Immature natural killer cell (primary cell): ENCODE results near the gene C1orf174. TPM values are rescaled to one million over a fixed set of nuclear protein-coding genes. Genes with fewer than 3 reads are reported as not detected.
"Not testable (repeated sequence)": the region's sequence is repeated elsewhere in the genome, so short reads cannot be mapped to it uniquely, and the experiment has no call there.

Experiments
- DNase-seq, 3 donors: peaks; one replicate each; pipeline ENCODE4 v3.0.0; 2022; ENCODE audit warnings: mixed read lengths in 1 of 3
- H3K27ac Mint-ChIP-seq, 6 donors: one replicate each; pipeline ENCODE4 v1.8.0; 2020; ENCODE audit warnings: mixed read lengths in 6 of 6, mild to moderate bottlenecking in 5 of 6, inconsistent platforms in 4 of 6, moderate library complexity in 3 of 6
- H3K27me3 Mint-ChIP-seq, 3 donors: one replicate each; pipeline ENCODE4 v1.8.0; 2020 to 2021; ENCODE audit warnings: low read depth in 3 of 3, mild to moderate bottlenecking in 3 of 3, mixed read lengths in 3 of 3, moderate library complexity in 3 of 3, inconsistent platforms in 1 of 3
- H3K36me3 Mint-ChIP-seq, 3 donors: one replicate each; pipeline ENCODE4 v1.8.0; 2020; ENCODE audit warnings: mixed read lengths in 3 of 3, inconsistent platforms in 2 of 3, mild to moderate bottlenecking in 2 of 3
- H3K4me1 Mint-ChIP-seq, 2 donors: one replicate each; pipeline ENCODE4 v1.8.0; 2020; ENCODE audit warnings: inconsistent platforms in 2 of 2, mild to moderate bottlenecking in 2 of 2, mixed read lengths in 2 of 2, moderate library complexity in 1 of 2
- H3K4me3 Mint-ChIP-seq, 5 donors: one replicate each; pipeline ENCODE4 v1.8.0; 2020; ENCODE audit warnings: mild to moderate bottlenecking in 5 of 5, mixed read lengths in 5 of 5, inconsistent platforms in 3 of 5, moderate library complexity in 3 of 5
- H3K9me3 Mint-ChIP-seq, 6 donors: one replicate each; pipeline ENCODE4 v1.8.0; 2020; ENCODE audit warnings: mild to moderate bottlenecking in 6 of 6, mixed read lengths in 6 of 6, inconsistent platforms in 4 of 6, moderate library complexity in 3 of 6
- polyA plus RNA-seq, 3 donors: library from polyadenylated mRNA; unstranded; fragments of 300-500 nt; fragmentation: Illumina TruSeq; gene quantifications; one replicate each; pipeline ENCODE4 v1.2.3, GENCODE V29; 2021

Gene C1orf174
- polyA plus RNA-seq, 3 donors from 2014 or later: 27.1 to 54.2 (median 34.0) TPM

DNA sequence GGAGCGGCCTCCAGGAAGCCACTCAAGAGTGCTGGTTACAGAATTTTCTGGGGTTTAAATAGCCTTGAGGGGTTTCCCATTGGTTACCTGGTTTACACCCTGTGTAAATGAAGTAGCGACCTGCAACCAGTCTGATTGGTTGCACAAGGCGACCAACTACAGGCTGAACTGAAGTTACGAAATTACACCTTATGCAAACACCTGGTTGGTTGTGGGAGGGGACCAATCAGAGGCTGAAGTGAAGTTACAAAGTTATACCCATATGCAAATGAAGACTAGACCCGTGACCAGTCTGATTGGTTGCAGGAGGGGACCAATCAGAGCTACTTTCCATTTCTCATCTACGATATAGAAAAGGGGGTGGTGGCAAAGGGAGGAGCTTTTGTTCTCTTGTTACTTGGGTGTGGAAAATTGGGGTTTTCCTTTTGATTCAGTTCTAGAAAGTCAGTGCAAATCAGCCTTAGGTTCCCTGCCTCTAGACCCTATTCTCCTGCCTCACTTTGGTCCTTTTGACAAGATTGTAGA, 22.2 kb upstream of the C1orf174 start:
- H3K4me1 Mint-ChIP-seq: no peaks in the 10 kb centered on the region
- H3K27me3 Mint-ChIP-seq: peaks cover 0 to 12% (median 6%) of the 10 kb centered on the region in 3 donors
- DNase-seq: no peak
- no peaks in the 10 kb centered on the region for H3K9me3 Mint-ChIP-seq
- H3K36me3 Mint-ChIP-seq: no peaks in the 10 kb centered on the region
- H3K27ac Mint-ChIP-seq: no peak overlapping the region
- H3K4me3 Mint-ChIP-seq: no peak overlapping the region

DNA sequence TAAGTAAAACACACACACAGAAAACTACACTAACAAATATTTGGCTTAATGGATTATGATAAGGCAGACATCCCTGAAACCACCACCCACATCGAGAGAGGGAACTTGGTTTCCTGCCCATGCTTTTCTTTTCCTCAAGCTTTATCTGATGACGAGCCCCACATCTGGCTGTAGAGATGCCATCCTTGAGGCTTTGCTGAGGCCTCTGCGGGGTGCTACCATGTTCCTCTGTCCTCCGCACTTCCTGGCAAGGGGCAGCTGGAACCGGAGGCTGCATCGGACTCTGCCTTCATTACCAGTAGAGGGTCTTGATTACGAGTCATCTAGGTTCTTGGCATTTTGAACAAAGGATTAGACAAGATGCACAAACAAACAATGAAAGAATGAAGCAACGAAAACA, 21.7 kb upstream of the C1orf174 start:
- Mint-ChIP-seq H3K27ac (no peak overlapping the region), H3K36me3 (no peaks in the 10 kb centered on the region), H3K27me3 (peaks cover 0 to 11% (median 6%) of the 10 kb centered on the region in 3 donors), H3K4me3 (no peak overlapping the region), H3K4me1 (no peaks in the 10 kb centered on the region), H3K9me3 (no peaks in the 10 kb centered on the region)
- no peak for DNase-seq

GRCh38 chr1:3919706-3920105, 19.6 kb upstream of the C1orf174 start:
- Mint-ChIP-seq H3K9me3 (no peaks in the 10 kb centered on the region), H3K27ac (no peak overlapping the region), H3K4me1 (no peaks in the 10 kb centered on the region), H3K27me3 (peaks cover 0 to 9% (median 2%) of the 10 kb centered on the region in 3 donors), H3K36me3 (no peaks in the 10 kb centered on the region), H3K4me3 (no peak overlapping the region)
- no peak for DNase-seq

DNA sequence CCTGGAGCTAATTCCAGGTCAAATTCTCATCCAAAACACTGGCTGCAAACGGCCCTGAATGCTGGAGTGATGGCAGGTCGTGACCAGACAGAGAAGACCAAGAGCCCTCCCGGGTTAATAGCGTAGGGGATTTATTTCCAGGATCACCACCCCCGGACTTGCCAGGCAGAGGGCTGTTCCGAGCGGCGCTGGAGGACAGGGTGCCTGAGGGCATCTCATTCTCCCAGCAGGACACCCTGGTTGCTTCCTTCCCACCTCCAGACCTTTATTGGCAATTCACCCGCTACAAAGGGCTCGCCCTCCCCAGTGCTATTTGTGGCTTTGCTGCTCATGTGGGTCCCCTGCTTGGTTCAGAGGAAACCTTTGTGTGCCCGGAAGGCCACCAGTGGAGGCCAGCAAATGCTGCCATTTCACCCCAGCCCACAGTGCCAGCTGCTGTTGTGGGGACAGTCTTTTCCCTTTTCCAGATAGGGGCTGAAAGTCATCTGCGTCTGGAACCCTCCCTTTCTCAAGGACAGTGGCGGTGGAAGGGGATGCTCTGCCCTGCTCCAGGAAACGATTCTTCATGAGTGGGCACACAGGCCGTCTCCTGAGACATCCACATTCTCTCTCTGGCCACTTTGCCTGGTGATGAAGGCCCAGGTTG, 19.0 kb upstream of the C1orf174 start:
- Mint-ChIP-seq H3K4me1 (no peaks in the 10 kb centered on the region), H3K27me3 (peaks cover 0 to 9% (median 2%) of the 10 kb centered on the region in 3 donors), H3K4me3 (no peak overlapping the region), H3K36me3 (no peaks in the 10 kb centered on the region), H3K27ac (no peak overlapping the region), H3K9me3 (no peaks in the 10 kb centered on the region)
- DNase-seq: no peak

GRCh38 chr1:3918359-3918758, 18.3 kb upstream of the C1orf174 start:
- H3K4me1 Mint-ChIP-seq, H3K9me3 Mint-ChIP-seq, H3K4me3 Mint-ChIP-seq, DNase-seq, H3K36me3 Mint-ChIP-seq, H3K27ac Mint-ChIP-seq: not testable (repeated sequence)
- peaks cover 0 to 11% (median 2%) of the 10 kb centered on the region in 3 donors for H3K27me3 Mint-ChIP-seq

GRCh38 chr1:3917761-3918160, 17.7 kb upstream of the C1orf174 start:
- Mint-ChIP-seq H3K4me3 (no peak overlapping the region), H3K27me3 (peaks cover 0 to 11% (median 2%) of the 10 kb centered on the region in 3 donors), H3K9me3 (no peaks in the 10 kb centered on the region), H3K36me3 (no peaks in the 10 kb centered on the region), H3K27ac (no peak overlapping the region), H3K4me1 (no peaks in the 10 kb centered on the region)
- DNase-seq: no peak

DNA sequence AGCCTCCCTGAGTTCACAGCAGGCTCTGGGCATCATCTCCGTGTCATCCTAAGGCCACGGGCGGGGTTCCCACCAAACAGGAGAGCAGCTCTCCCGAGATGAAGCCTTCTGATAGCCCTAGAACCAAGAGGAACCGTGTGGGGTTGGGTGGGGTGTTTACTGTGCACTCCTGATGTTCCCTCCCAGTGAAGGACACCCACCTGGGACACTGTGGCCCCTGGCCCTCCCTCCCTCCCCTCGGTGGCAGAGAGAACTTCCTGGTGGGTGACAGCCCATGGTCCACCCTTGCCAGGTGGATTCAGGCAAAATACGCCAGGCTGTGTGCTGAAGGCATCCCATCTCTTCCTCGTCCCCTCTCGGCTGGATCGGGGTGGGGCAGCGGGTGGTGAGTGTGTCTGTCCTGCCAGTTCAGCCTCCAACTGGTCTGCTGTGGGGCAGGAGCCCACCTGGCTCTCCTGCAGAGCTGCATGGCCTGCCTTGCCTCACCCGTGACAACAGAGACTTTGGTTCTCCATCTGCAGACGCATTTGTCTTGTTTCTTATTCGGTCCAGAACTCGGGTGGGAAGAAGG, 15.6 kb upstream of the C1orf174 start:
- Mint-ChIP-seq H3K4me3 (no peak overlapping the region), H3K9me3 (no peaks in the 10 kb centered on the region), H3K4me1 (peaks cover 0 to 3% of the 10 kb centered on the region in 2 donors), H3K27me3 (peaks cover 2 to 8% (median 2%) of the 10 kb centered on the region in 3 donors), H3K27ac (no peak overlapping the region), H3K36me3 (no peaks in the 10 kb centered on the region)
- DNase-seq: no peak

DNA sequence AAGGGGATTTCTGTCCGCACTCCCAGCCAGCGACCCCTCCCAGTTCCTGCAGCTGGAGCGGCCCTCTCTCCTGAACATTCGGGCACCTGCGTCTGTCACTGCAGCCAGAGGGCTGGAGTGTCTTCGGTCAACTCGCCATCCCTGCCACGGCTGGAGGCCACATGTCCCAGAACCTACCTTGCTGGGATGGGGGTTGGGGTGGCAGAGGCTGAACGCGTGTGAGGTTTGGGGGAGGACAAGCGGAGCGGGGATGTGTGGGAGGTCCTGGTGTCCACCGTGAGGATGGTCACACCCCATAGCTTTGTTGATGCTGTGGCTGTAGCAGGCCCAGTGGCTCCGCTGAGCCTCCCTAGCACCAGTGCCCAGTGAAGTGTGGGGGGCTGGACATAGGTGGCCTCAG, 14.8 kb upstream of the C1orf174 start:
- H3K36me3 Mint-ChIP-seq: no peaks in the 10 kb centered on the region
- H3K4me3 Mint-ChIP-seq: no peak overlapping the region
- peaks cover 0 to 3% of the 10 kb centered on the region in 2 donors for H3K4me1 Mint-ChIP-seq
- no peak for DNase-seq
- H3K27ac Mint-ChIP-seq: no peak overlapping the region
- H3K27me3 Mint-ChIP-seq: peaks cover 0 to 8% (median 2%) of the 10 kb centered on the region in 3 donors
- no peaks in the 10 kb centered on the region for H3K9me3 Mint-ChIP-seq

DNA sequence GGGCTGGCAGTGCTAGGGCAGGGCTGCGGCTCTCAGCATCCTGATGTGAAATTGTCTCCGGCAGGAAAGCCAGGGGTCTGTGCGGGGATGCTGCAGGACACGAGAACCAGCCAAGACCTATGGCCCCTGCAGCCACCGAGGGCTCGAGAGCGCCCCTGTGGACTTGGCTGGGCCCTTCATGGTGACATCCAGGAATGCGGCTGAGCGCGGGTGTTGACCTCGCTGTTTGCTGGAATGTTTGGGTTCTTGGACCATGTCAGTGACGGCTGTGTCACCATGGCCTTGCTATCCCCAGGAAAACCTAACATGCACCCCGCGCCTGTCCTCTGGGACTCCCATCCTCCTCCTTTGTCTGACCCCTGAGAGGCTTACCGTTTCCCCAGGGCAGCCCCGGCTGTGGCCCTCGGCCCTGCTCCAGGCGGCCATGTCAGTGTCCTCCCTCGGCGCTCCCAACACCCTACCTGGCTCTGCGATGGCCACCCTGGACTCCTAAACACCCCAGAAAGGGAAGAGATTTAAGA, 14.3 kb upstream of the C1orf174 start:
- Mint-ChIP-seq H3K4me1 (peaks cover 0 to 3% of the 10 kb centered on the region in 2 donors), H3K36me3 (no peaks in the 10 kb centered on the region), H3K27ac (no peak overlapping the region), H3K27me3 (peaks cover 0 to 8% (median 2%) of the 10 kb centered on the region in 3 donors), H3K9me3 (no peaks in the 10 kb centered on the region), H3K4me3 (no peak overlapping the region)
- no peak for DNase-seq

DNA sequence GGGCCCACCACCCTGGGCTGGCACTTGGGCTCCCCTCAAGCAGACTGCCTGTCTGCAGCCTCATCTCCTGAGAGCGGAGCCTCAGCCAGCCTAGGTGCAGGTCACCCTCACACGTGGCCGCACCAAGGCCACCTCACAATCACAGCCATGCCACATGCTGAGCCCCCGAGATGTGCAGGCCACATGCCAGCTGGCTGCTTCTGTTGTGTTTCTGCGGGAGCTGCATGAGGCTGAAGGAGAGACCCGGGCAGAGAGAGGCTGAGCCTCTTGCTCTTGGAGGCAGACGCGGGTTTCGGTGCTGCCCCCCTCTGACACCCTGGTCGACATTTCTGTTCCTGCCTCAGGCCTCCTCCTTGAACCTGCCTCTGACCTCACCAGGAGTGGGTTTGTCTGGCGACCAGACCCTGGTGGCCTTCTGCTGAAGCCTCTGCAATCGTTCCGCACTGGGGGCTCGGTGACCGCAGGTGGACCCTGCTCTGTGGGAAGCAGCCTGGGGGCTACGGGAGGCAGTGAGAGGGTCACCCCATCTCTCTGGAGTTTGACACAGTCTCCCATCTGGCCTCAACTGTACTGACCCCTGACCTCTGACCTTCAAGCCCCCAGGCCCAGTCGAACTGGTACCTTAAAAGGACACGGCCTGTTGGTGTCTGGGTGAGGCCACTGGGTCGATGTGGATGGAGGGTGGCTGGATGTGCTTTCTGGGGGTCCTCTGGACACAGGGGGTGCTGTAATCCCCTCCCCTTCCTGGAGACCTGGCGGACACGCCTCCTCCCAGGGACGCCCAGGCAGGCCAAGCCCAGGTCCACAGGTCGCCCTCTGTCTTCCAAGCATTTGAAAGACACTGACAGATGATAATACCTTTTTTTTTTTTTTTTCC, 13.0 kb upstream of the C1orf174 start:
- no peaks in the 10 kb centered on the region for H3K9me3 Mint-ChIP-seq
- no peak overlapping the region for H3K4me3 Mint-ChIP-seq
- H3K36me3 Mint-ChIP-seq: no peaks in the 10 kb centered on the region
- no peak overlapping the region for H3K27ac Mint-ChIP-seq
- H3K4me1 Mint-ChIP-seq: peaks cover 0 to 3% of the 10 kb centered on the region in 2 donors
- peaks cover 0 to 3% (median 2%) of the 10 kb centered on the region in 3 donors for H3K27me3 Mint-ChIP-seq
- no peak for DNase-seq

DNA sequence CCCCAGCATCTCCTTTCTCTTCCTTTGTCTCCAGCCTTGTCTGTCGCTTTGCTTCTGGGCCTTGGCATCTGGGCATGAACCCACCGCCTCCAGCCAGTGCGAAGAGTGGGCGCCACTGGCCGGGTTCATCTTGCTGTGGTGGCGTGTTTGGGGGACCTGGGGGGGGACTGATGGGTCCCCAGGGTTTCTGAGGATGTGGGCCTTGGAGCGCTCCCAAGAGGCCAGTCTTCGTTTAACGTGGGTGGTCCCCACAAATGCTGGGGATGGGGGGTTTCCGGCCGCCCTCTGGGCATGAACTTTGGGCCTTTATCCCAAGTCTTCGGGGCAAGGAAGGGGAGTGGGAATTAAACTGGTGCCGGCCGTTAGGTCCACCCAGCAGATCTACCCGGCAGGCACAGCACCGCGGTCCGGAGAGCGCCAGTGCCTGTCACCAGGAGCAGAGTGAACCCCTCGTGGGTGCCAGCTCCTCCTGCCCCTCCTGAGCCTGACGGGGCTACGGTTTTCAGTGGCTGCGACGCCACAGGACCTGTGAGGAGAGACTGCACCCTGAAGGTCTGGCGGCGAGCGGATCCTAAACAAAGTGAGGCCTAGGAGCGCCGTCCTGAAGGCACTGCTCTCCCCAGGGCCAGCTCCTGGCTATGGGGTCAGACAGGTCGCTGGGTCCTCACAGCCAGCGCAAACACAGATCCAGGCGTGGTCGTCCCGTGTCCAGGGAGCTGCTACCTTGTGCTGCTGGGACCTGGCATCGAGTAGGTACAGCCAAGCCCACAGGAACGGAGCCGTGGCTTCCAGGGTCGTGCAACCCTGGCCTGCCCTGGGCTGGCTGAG, 12.1 kb upstream of the C1orf174 start:
- Mint-ChIP-seq H3K4me3 (no peak overlapping the region), H3K27me3 (peaks cover 0 to 3% (median 2%) of the 10 kb centered on the region in 3 donors), H3K27ac (no peak overlapping the region), H3K4me1 (peaks cover 0 to 3% of the 10 kb centered on the region in 2 donors), H3K9me3 (no peaks in the 10 kb centered on the region), H3K36me3 (no peaks in the 10 kb centered on the region)
- no peak for DNase-seq

- no peaks in the 10 kb centered on the region for H3K36me3 Mint-ChIP-seq
- no peak overlapping the region for H3K27ac Mint-ChIP-seq
- H3K4me1 Mint-ChIP-seq: peaks cover 0 to 3% of the 10 kb centered on the region in 2 donors
- DNase-seq: peak; percentile 43 to 56 (median 48)
- H3K4me3 Mint-ChIP-seq: no peak overlapping the region
- peaks cover 0 to 3% (median 2%) of the 10 kb centered on the region in 3 donors for H3K27me3 Mint-ChIP-seq
- H3K9me3 Mint-ChIP-seq: no peaks in the 10 kb centered on the region
Observed at GRCh38 chr1:3910857-3911845, 11.1 kb upstream of the C1orf174 start.
